Activated CD4-positive, alpha-beta memory T cell treated with anti-CD3 and anti-CD28 coated beads, Interleukin-2, amount 10 ng/mL, durations not matched to agents 7 days and 5 days (primary cell): Measurements from ENCODE around the gene DCLRE1B. TPM values are rescaled to one million over a fixed set of nuclear protein-coding genes. Genes with fewer than 3 reads are reported as not detected.

Experiments
- CTCF ChIA-PET: fragments of 350-600 bp; sonication (Branson Sonifier 250); formaldehyde crosslinking; loops from one replicate; lab custom pipeline; 2021; ENCODE audit warnings: antibody characterized with exemption, inconsistent platforms; lab: Charles Lee
- POLR2A ChIA-PET: fragments of 350-600 bp; sonication (Branson Sonifier 250); formaldehyde crosslinking; loops from one replicate; lab custom pipeline; 2021; ENCODE audit warnings: antibody characterized with exemption; lab: Charles Lee
- DNase-seq: peaks from one replicate; pipeline ENCODE4 v3.0.0-alpha.2; 2020
- H3K27ac Mint-ChIP-seq: one replicate; pipeline ENCODE4 v1.8.0; 2021; ENCODE audit warnings: mild to moderate bottlenecking, mixed read lengths
- H3K27me3 Mint-ChIP-seq: one replicate; pipeline ENCODE4 v1.8.0; 2021; ENCODE audit warnings: mixed read lengths
- H3K36me3 Mint-ChIP-seq: one replicate; pipeline ENCODE4 v1.8.0; 2021; ENCODE audit warnings: low read depth, mixed read lengths
- H3K4me1 Mint-ChIP-seq: one replicate; pipeline ENCODE4 v1.8.0; 2021; ENCODE audit warnings: mixed read lengths
- H3K4me3 Mint-ChIP-seq: one replicate; pipeline ENCODE4 v1.8.0; 2021; ENCODE audit warnings: mild to moderate bottlenecking, mixed read lengths
- H3K9me3 Mint-ChIP-seq: one replicate; pipeline ENCODE4 v1.8.0; 2021; ENCODE audit warnings: mixed read lengths
- total RNA-seq, 2 experiments: library from RNA; stranded (reverse); gene quantifications; one replicate each; pipeline ENCODE4 v1.2.3, GENCODE V29; 2021

DCLRE1B gene
- total RNA-seq, 2 experiments from 2014 or later = 13.2 to 14.4 TPM

GRCh38 chr1:113963281-113963906 is 58.3 kb downstream of the DCLRE1B start:
- Mint-ChIP-seq H3K4me1 (peaks cover 5% of the 10 kb centered on the region), H3K4me3 (no peak overlapping the region), H3K27ac (no peak overlapping the region), H3K27me3 (no peaks in the 10 kb centered on the region), H3K36me3 (peaks cover 72% of the 10 kb centered on the region), H3K9me3 (no peaks in the 10 kb centered on the region)
- ChIA-PET CTCF (interaction anchor here (0.6 to 3.2 kb wide), 9 partner anchors 14 to 1352 kb away, joined by 3 to 14 read pairs (median 4); partner anchors contain the start of genes HIPK1 and OLFML3), POLR2A (interaction anchor here (1.0 to 1.9 kb wide), 3 partner anchors 11 to 59 kb away, joined by 3 to 8 read pairs (median 5); partner anchors contain the start of genes AP4B1 and HIPK1)
- DNase-seq = no peak

Other genes starting within 250 kb of the DCLRE1B start
- gene PHTF1, start 145.8 kb upstream of the DCLRE1B start, total RNA-seq = 10 to 100 TPM; 22.1 to 23.0 TPM
- gene RSBN1, start 92.8 kb upstream of the DCLRE1B start, total RNA-seq = 10 to 100 TPM; 27.9 to 32.1 TPM
- gene PTPN22, start 33.6 kb upstream of the DCLRE1B start, total RNA-seq = 10 to 100 TPM; 79.4 to 81.1 TPM
- 1 to 10 TPM; 1.6 to 2.9 TPM for gene BCL2L15, start 17.7 kb upstream of the DCLRE1B start, total RNA-seq
- 10 to 100 TPM; 53.7 to 56.7 TPM for gene AP4B1, start 527 bp upstream of the DCLRE1B start, total RNA-seq
- gene HIPK1, start 24.0 kb downstream of the DCLRE1B start, total RNA-seq = 10 to 100 TPM; 89.5 to 92.5 TPM
- gene OLFML3, start 74.1 kb downstream of the DCLRE1B start, total RNA-seq = under 1 TPM; 0.20 to 0.45 TPM
- gene SYT6, start 248.5 kb downstream of the DCLRE1B start, total RNA-seq = not detected